GM19468 (cell line): Measurements from ENCODE around the gene MRPS23.
"Not testable (repeated sequence)": the region's sequence is repeated elsewhere in the genome, so short reads cannot be mapped to it uniquely, and the experiment has no call there.

Experiments
- ATAC-seq: cut with Tn5 transposase; IDR thresholded peaks from one replicate; pipeline ENCODE4 v1.9.1; 2021; ENCODE audit warnings: mild to moderate bottlenecking, moderate library complexity, moderate number of reproducible peaks; ENCODE audit not compliant: unreplicated experiment; ENCODE audit errors: extremely low read depth

The MRPS23 gene

DNA sequence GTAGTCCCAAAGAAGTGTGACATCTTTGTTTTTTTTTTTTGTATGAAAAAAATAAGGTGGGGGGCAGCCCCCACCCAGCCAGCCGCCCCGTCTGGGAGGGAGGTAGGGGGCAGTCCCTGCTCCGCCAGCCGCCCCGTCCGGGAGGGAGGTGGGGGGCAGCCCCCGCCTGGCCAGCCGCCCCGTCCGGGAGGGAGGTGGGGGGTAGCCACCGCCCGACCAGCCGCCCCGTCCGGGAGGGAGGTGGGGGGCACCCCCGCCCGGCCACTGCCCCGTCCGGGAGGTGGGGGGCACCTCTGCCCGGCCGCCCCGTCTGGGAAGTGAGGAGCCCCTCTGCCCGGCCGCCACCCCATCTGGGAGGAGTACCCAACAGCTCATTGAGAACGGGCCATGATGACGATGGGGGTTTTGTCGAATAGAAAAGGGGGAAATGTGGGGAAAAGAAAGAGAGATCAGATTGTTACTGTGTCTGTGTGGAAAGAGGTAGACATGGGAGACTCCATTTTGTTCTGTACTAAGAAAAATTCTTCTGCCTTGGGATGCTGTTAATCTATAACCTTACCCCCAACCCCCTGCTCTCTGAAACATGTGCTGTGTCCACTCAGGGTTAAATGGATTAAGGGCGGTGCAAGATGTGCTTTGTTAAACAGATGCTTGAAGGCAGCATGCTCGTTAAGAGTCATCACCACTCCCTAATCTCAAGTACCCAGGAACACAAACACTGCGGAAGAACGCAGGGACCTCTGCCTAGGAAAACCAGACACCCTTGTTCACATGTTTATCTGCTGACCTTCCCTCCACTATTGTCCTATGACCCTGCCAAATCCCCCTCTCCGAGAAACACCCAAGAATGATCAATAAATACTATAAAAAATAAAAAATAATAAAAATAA, 3.5 kb downstream of the MRPS23 start:
- not testable (repeated sequence) for ATAC-seq

DNA sequence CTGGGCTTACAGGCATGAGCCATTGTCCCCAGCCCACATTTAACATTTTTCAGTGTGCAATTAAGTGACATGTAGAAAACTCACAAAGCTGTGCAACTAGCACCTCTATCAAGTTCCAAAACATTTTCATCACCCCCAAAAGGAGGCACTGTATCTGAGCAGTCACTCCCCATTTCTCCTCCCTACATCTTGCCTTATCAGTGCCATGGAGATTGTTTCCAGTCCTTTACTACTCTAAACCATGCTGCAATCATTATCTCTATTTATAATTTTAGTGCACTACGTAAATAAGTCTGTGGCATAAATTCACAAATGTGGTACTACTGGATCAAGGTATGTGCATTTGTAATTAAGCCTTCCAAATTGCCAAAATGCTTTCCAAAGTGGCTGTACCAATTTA, 7.6 kb downstream of the MRPS23 start:
- no peak for ATAC-seq

DNA sequence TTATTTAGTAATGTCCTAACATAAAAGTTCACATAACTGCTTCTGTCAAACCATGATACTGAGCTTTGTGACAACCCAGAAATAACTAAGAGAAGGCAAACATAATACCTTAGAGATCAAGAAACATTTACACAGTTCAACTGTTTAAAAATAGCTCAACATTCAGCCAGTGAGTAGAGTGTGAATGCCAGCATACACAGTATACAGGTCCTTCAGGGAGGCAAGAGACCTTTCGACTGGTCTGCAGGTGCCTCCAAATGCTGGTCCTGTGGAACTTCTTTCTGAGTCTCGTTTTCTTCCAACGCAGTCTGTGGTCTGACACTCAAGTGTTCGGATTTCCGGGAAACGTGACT, 10.3 kb downstream of the MRPS23 start:
- no peak for ATAC-seq

DNA sequence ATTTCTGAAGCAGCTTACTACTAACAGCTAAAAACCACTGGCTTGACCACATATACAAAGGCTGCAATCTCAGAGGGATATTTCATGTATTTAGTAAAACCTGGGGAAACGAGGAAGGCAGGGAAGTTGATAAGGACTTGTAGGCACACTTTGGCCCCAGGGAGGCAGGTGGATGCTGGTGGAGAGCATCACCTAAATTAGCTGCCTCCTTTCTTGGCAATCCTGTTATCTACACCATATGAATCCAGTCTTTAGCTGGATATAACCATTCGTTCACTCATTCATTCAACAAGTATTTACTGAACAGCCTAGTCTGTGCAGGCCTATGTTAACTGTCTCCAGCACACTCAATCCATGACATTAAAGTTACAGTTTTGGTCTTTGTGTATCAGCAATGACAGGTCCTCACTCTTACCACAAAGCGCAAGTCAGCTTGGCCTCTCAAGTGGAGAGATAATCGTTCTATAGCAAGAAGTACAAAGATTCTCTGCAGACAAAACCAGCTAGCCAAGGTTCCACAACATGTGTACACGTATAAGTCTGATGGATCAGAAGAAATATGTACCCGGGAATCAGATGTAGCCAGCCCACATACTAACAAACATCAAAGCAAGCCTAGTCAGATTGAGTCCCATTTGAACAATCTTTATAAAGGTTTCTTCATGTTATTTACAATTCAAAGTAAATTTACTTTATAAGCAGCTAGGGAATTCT, 10.8 kb downstream of the MRPS23 start:
- ATAC-seq, result no peak

DNA sequence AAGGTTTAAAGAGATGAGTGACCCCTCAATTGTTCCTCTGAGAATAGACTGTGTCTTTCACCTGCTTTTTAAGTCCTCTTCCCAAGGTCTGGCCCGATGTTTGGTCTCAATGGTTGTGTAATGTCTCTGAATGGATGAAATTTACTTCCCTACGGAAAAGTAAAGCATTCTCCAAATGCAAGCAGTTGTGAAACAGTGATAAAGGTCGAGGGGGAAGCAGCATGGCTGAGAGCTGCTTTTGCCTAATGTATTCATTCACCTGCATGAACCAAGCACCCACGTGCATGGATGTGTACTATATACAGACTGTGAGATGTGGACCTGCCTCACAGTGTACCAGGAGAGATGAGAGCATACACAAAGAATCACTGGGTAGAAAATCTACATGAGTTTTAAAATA, 11.4 kb downstream of the MRPS23 start:
- ATAC-seq, result no peak

DNA sequence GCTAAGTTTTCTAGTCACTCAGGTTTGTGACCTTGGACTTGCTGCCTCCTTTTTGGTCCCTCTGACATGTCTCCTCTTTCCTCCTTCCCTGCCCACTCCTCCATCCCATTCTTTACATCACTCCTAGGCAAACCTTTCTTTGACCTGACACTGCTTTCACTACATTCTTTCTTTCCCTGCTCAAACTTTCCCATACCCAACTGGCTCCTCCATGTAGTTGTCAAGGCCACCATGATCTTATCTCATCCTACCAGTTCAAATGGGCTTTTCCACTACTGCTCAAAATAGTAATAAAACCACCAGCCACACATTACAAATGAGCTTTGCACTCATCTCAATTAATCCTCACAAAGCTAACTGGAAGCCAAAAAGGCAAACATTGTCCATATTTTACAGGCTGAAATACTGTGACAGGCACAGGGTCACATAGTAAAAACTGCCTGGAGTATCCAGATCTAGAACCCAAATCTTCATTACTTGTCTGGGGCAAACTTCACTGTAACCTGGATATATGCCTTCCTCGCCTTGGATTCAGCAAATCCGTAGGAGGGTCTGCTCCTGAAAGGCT, 14.4 kb downstream of the MRPS23 start:
- no peak for ATAC-seq

DNA sequence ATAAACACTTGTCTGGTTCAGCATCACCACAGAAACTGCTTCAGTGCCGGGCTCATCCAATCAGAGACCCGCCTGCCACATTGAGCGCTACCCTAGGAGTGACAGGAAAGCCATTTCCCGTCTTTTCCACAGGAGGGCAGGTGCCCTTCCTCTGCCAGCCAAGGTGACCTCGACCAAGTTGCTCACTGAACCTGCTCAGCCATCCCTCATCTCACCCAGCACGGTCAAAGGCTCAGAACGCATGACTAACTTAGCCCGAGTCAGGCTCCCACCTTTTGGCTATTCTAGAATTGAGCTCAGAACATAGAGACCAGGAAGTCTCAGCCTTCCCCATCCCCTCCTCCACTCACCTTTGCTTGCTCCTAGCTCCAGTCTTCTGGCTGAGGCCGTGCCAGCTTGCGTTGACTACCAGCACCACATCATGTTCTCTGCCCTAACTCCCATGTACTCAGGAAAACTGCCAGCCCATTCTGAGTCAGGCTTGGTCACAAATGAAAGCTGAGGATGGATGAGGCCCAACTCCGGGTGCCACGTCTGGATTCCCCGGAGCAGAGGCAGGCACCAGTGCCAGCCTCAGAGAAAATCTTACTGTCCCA, 15.6 kb downstream of the MRPS23 start:
- ATAC-seq, result no peak

DNA sequence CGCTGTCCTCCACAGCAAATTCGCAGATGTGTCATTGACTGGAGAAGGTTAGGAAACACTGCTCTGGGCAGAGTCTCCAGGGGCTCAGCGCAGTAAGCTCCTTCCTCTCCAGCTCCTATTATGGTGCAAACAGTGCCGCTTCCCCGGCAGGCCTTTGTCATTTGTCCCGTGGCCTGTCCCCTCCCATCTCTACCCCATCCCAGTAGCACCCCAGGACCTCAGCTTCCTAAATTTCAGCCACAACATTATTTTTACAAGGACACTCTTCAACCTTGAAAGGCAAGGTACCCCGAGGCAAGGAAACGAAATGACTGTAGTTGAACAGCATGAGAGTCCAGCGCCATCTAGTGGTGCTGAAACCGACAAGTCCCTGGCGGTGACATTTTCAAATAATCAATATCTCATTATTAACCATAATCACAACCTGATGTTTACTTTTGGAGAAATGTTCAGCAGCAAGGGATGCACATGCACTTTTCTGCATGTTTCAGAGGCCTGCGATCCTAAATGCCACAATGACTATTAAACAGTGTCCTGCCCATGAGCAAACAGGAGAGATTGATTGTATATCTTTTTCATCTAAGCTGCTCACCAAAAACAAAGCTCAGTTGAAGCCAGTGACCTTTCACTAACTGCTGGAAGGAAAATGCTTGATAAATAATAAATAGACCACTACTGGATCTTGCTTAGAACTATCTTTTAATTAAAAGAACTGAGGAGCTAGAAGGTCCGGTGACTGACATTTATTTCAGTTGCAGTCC, 16.5 kb downstream of the MRPS23 start:
- no peak for ATAC-seq

DNA sequence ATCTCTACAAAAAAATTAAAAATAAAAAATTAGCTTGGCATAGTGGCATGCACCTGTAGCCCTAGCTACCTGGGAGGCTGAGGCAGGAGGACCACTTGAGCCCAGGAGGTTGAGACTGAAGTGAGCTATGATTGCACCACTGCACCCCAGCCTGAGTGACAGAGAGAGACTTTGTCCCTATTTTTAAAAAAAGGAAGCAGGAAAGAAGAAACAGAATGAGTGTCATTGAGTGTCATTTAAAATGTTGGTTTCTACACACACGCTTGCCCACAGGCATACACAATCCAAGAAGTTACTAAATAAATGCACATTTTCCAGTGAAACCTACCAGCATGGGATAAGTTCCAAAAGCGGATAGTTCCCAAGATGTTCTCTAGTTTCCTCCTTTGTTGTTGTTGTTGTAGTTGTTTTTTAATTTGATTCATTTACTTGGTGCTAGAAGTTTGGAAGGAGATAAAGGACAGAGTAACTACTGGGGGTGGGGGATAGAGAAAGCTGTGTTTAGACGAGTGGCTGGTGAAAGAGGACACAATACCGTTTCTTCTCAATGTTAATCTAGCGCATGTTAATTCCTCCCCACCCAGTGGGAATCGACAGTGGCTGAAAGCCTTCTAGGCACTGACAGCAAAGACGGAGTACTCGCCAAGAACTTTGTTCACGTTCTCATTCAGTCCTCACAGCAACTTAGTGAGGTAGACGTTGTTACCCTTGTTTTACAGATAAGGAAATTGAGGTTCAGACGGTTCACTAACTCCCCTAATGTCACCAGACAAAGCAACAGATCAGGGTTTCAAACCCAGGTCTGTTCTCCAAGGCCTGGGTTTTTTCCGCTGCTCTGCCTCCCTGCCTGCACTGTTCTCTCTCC, 17.3 kb downstream of the MRPS23 start:
- no peak for ATAC-seq

DNA sequence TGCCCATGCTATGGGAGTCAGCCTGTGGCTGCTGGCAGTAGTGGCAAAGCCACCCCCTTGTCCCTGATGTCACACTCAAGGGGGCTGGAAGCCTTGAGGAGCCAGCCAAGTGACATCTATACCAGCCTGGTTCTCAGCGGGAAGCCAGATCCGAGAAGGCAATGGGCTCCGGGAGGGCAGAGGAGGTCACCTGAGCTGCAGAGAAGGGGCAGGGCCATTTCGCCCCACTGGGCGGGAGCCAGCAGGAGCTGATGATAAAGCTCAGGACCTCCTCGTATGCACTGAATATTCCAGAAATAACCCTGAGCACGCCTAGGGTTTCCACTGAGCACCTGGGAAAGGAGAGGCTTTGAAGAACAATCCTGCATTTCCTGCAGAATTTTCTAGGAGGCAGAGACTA, 19.0 kb downstream of the MRPS23 start:
- no peak for ATAC-seq

DNA sequence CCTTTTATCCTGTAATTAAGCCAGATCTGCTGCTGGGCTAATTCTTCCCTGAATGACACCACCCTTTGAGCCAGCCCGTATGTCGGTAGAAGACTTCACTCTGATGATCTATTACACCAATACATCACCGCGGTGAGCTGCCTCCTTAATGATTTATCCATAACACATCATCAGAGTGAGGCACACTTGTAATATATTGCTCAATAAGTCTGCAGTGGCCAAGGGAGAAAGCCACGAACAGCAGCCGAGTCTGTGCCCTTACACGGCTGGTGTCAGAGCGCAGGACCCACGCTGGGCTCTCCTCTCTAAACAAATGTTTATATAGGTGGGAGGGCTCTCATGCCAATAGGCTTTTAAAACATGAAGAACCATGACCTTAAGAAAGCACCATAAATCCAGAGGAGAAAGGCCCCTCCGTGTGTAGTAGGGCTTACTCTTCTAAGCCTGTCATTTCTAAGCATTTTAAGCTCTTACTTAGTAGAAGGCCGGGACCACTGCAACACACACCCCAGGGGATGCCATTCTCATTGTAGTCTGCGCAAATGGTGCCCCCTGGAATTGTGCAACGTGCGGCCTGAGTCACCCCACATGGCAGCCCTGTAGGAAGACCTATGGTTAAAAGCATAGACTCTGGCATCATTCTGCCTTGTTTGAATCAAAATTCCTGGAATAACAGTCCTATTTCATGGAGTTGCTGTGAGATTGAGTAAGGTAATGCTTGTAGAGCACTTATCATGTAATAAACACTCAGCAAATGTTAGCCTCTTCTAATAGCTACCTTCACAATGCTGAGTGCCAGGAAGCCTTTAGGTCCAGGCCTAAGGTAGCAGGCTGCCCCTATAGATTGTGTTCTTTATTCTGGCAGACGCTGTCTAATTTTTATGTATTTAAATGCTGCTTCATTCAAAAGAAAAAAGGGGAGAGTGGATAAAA, 26.1 kb downstream of the MRPS23 start:
- ATAC-seq, result no peak

DNA sequence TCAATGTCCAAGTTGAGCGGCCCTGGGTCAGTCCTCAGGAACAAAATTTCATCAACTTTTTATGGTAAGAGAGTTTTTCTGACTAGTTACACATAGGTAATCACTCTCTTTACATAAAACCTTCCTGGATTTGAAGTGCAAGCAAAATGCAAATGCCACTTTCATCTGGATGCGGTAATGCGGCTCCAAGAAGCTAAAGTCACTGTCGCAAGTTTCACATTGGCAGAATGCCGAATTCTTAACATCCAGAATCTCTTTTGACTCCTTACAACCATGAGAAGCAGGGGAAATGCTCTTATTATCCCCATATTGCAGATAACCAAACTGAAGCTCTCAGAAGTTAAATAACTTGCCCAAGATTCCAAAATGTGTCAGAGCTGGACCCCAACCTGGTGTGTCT, 30.0 kb downstream of the MRPS23 start:
- ATAC-seq, result no peak

DNA sequence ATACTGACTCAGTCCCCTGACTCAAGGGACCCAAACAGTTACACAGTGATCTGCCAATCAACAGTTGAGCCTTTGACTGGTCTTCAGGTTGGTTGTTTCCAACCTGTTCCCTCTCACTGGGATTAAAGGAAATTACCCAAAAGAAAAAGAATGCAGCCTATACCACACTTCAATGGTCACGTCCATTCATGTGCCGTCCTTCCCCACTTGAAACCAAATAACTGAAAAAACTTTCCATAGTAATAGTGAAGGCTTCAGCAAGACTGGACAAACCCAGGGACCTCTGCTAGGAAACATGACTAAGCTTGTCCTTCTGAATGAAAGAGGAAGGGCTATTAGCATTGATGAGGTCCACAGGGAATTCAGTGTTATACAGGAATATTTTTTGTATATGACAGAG, 30.6 kb downstream of the MRPS23 start:
- ATAC-seq, result no peak

DNA sequence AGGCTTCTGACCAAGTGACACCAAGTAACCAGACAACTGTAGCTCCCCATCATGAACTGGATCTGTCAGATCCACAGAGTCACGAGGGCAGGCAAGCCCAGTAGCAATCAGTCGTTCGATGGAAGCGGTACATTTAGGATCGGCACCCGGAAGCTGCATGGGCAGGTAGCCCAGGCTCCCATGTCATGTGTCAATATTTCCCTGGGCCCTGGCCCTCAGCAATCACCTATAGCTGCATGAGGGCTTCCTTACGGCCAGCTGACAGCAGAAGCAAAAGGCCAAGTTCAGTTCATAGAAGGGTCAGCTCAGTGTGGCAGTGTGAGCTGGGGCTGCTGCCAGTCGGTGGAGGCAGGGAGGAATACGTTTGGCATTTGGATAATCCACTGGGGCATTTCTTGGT, 31.8 kb downstream of the MRPS23 start:
- no peak for ATAC-seq

DNA sequence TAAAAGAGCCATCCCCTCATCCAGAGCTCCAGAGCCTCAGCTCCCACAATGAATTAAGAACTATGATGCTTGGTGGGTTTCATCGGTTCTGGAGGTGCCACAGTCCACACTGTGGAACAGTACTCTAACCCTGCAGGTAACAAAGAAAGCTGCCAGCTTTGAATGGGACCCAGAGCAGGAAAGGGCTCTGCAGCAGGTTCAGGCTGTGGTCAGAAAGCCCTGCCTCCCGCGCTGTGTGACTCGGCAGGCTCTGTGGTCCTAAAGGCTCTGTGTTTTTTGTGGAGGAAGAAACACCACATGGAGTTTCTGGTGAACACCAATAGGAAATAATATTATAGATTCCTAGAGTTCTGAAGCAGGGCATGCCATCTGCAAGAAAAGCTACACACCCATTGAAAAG, 32.5 kb downstream of the MRPS23 start:
- ATAC-seq, result no peak

DNA sequence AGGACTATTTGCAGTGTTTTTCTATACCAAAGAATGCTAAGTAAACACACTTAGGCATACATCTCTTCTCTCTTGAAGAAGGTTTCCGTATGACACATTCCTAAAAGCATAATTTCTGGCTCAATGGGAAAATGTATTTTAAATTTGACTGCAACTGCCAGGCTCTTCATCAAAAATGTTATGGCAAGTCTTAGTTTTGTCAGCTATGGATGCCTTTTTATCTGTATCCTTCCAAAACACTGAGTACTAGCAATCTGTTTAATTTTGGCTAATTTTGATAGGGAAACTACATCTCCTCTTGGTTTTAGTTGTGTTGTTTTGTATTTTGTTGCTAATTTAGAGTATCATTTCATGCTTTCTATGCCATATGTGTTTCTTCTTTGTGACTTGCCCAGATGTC, 35.4 kb downstream of the MRPS23 start:
- ATAC-seq, result no peak

DNA sequence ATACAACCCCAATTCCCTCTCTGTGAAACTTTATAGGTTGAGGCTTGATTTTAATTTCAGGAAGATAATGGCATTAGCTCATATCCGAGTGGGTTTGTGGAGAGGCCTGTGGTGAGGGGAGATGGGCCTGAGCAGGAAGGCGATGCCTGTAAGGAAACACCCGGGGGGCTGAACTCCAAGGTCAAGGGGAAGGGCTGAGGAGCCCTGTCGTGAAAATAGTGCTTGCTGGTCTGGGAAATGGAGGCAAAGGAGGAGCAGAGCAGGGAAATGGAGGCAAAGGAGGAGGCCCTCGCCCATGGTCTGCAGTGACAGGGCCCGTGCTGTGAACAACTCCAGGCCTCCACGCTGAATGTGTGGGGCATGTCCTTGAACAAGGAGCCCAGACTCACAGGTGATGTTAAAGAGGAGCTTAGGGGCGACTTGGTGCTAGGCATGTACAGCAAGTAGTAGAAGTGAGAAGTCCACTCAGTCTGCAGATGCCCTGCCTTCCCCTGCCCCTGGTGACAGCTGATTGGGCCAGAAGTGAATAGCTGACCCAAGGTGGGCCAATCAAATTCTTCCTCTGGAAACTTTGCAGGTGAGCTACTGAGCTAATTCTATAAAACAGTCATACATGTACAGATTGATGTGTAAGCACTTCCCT, 38.1 kb downstream of the MRPS23 start:
- no peak for ATAC-seq
